KMS-11 (cell line): ENCODE results near the gene SRSF7.

ENCODE experiments used
- H2AFZ ChIP-seq: fragments of 200-600 bp; sonication (generic); 2 replicates; pipeline ENCODE4 v1.6.1; 2016; ENCODE audit warnings: antibody characterized with exemption, mixed run types, low read depth
- H3K27ac ChIP-seq: fragments of 200-600 bp; sonication (generic); 2 replicates; pipeline ENCODE4 v1.6.1; 2016; ENCODE audit warnings: mild to moderate bottlenecking, mixed run types
- H3K27me3 ChIP-seq: fragments of 200-600 bp; sonication (generic); 2 replicates; pipeline ENCODE4 v1.6.1; 2017; ENCODE audit warnings: mild to moderate bottlenecking, low read depth, mixed run types, moderate library complexity; ENCODE audit not compliant: insufficient read depth
- H3K36me3 ChIP-seq: fragments of 200-600 bp; sonication (generic); 2 replicates; pipeline ENCODE4 v1.6.1; 2017; ENCODE audit warnings: mild to moderate bottlenecking, mixed run types; ENCODE audit not compliant: insufficient read depth
- H3K4me1 ChIP-seq: fragments of 200-600 bp; sonication (generic); 2 replicates; pipeline ENCODE4 v1.6.1; 2016; ENCODE audit warnings: mild to moderate bottlenecking, low read depth, mixed run types; ENCODE audit not compliant: poor library complexity, severe bottlenecking
- H3K4me2 ChIP-seq: fragments of 200-600 bp; sonication (generic); 2 replicates; pipeline ENCODE4 v1.7.0; 2016; ENCODE audit warnings: mild to moderate bottlenecking, mixed run types
- H3K4me3 ChIP-seq: fragments of 200-600 bp; sonication (generic); IDR thresholded peaks from 2 replicates; pipeline ENCODE4 v1.6.1; 2017; ENCODE audit warnings: low read depth, low read length, mixed read lengths; ENCODE audit not compliant: insufficient read depth
- H3K79me2 ChIP-seq: fragments of 200-600 bp; sonication (generic); 2 replicates; pipeline ENCODE4 v1.6.1; 2016; ENCODE audit warnings: low read depth, mixed run types; ENCODE audit not compliant: insufficient read depth
- H3K9ac ChIP-seq: fragments of 200-600 bp; sonication (generic); 2 replicates; pipeline ENCODE4 v1.6.1; 2016; ENCODE audit warnings: mild to moderate bottlenecking, mixed run types
- H4K20me1 ChIP-seq: fragments of 200-600 bp; sonication (generic); 2 replicates; pipeline ENCODE4 v1.6.1; 2016; ENCODE audit warnings: mild to moderate bottlenecking, mixed run types; ENCODE audit not compliant: insufficient read depth
- CTCF ChIP-seq: fragments of 200-600 bp; sonication (generic); conservative IDR thresholded peaks from 2 replicates; pipeline ENCODE4 v1.6.1; 2017; ENCODE audit warnings: low read depth, mild to moderate bottlenecking, antibody characterized with exemption, low read length, moderate library complexity, mixed read lengths

SRSF7 gene

DNA sequence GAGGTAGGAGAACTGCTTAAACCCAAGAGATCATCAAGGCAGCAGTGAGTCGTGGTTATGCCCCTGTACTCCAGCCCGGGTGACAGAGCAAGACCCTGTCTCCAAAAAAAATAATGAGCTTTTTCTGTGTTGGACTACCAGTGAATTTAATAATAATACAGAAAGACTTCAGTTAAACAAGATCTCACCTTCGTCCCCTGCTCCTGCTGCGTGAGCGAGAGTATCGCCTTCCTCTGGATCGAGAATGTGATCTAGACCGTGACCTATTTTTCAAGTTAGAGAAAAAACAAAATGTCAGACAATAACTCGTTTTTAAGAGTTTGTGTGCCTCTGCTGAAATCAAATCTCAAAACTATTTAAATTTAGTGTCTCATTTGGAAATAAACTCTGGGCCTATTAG, 2.8 kb downstream of the SRSF7 start:
- peaks cover 60% of the 10 kb centered on the region; the same call in 1 of the 2 replicates for H3K36me3 ChIP-seq
- H3K4me3 ChIP-seq, result no peak overlapping the region
- H3K27me3 ChIP-seq, result no peaks in the 10 kb centered on the region; the same call in 1 of the 2 replicates
- H3K4me1 ChIP-seq, result peaks cover 73% of the 10 kb centered on the region
- peak overlapping the region; percentile 87 for H3K4me2 ChIP-seq
- H4K20me1 ChIP-seq, result peaks cover 57% of the 10 kb centered on the region
- H3K27ac ChIP-seq, result peak overlapping the region; percentile 97; the same call in 1 of the 2 replicates
- peaks cover 77% of the 10 kb centered on the region for H3K79me2 ChIP-seq
- no peak overlapping the region for H2AFZ ChIP-seq
- peak overlapping the region; percentile 1; the same call in 1 of the 2 replicates for H3K9ac ChIP-seq
- no peak for TF ChIP-seq CTCF

DNA sequence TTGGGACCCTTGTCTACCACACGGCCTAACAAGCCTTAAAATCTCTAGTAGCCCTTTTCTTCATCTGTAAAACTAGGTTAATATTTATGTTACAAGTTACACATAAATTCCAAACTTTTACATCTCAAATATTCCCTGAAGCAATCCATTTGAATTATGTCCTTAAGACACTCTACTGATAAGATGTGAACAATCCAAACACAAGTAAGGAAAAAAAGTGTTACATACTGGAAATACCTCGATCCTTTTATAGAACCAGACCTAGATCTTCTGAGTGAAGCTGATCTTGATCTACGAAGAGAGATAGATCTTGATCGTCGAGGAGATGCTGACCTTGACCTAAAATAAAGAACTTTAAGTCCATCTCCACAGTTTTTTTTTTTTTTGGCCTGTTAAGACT, 3.3 kb downstream of the SRSF7 start:
- Histone ChIP-seq H3K4me3 (no peak overlapping the region), H3K79me2 (peaks cover 83% of the 10 kb centered on the region), H3K36me3 (peaks cover 63% of the 10 kb centered on the region; the same call in 1 of the 2 replicates), H3K27ac (peak overlapping the region; percentile 5; the same call in 1 of the 2 replicates), H3K9ac (no peak overlapping the region), H4K20me1 (peaks cover 59% of the 10 kb centered on the region), H2AFZ (no peak overlapping the region), H3K4me2 (peak overlapping the region; percentile 87), H3K27me3 (no peaks in the 10 kb centered on the region; the same call in 1 of the 2 replicates), H3K4me1 (peaks cover 75% of the 10 kb centered on the region)
- no peak for TF ChIP-seq CTCF

DNA sequence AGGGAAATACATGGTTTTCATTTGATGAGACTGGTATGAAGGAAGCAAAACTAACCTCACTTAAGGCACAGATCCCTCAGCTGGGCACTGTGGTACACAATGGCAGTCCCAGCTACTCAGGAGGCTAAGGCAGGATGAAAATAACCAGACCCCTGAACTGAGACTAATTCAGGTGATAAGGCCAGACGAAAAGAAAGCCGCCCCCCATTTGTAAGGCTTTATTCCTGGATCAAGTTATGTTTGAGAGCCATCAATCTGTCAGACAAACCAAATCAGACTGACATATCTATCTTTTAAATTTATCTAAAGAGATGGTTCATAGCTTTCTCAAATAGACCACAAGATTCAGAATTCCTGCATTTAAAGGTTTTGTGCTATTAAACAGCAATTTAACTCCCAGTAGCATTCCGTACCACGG, 4.1 kb downstream of the SRSF7 start:
- Histone ChIP-seq H3K79me2 (peaks cover 85% of the 10 kb centered on the region), H3K4me2 (peak overlapping the region; percentile 87; the same call in 1 of the 2 replicates), H4K20me1 (peaks cover 59% of the 10 kb centered on the region), H3K36me3 (peaks cover 63% of the 10 kb centered on the region; the same call in 1 of the 2 replicates), H3K27me3 (no peaks in the 10 kb centered on the region; the same call in 1 of the 2 replicates), H3K4me1 (peaks cover 71% of the 10 kb centered on the region), H3K4me3 (no peak overlapping the region), H2AFZ (no peak overlapping the region), H3K27ac (peak overlapping the region; percentile 7; the same call in 1 of the 2 replicates), H3K9ac (no peak overlapping the region)
- TF ChIP-seq CTCF, result no peak

GRCh38 chr2:38745267-38745666, 5.9 kb downstream of the SRSF7 start:
- peaks cover 61% of the 10 kb centered on the region for H4K20me1 ChIP-seq
- H3K4me2 ChIP-seq, result peak overlapping the region; percentile 3; the same call in 1 of the 2 replicates
- H3K36me3 ChIP-seq, result peaks cover 63% of the 10 kb centered on the region; the same call in 1 of the 2 replicates
- H3K79me2 ChIP-seq, result peaks cover 78% of the 10 kb centered on the region
- H3K27me3 ChIP-seq, result no peaks in the 10 kb centered on the region; the same call in 1 of the 2 replicates
- H3K4me1 ChIP-seq, result peaks cover 79% of the 10 kb centered on the region
- no peak overlapping the region for H2AFZ ChIP-seq
- no peak overlapping the region for H3K9ac ChIP-seq
- peak overlapping the region; percentile 7; the same call in 1 of the 2 replicates for H3K27ac ChIP-seq
- TF ChIP-seq CTCF, result no peak
- H3K4me3 ChIP-seq, result no peak overlapping the region
